Measurements from ENCODE around the gene SLC12A9. TPM values are rescaled to one million over a fixed set of nuclear protein-coding genes. Genes with fewer than 3 reads are reported as not detected.

Gene SLC12A9
- total and polyA plus RNA-seq, 2 of the 8 experiments (the other 6 are each of a cell fraction or from before 2014, with no cell fraction given), result 31.4 to 40.1 TPM

- TF ChIP-seq CHD7 (IDR thresholded peaks at IDR 0.05; ENCODE audit: insufficient replicate concordance, low read length), result no peak
- TF ChIP-seq EZH2 (IDR thresholded peaks at IDR 0.05; ENCODE audit: low read depth, low read length, severe bottlenecking), result no peak
- TF ChIP-seq NRF1 (IDR thresholded peaks at IDR 0.05; ENCODE audit: low read depth, low read length), result no peak
These were observed 20.3 kb upstream of the SLC12A9 start (continued) for GRCh38 chr7:100832281-100832633.
